A673 (cell line): Measurements from ENCODE around the gene UBE2E2.

Source experiments
- CTCF ChIP-seq: fragments of 300-800, 200-600 bp; sonication (generic); conservative IDR thresholded peaks from 2 replicates; pipeline ENCODE4 v1.5.1; 2017; ENCODE audit warnings: low read depth, mild to moderate bottlenecking, antibody characterized with exemption, low read length, moderate library complexity, mixed read lengths
- EZH2 ChIP-seq: fragments of 200-600 bp; sonication (generic); IDR thresholded peaks from 2 replicates; pipeline ENCODE4 v1.6.1; 2017; ENCODE audit warnings: borderline replicate concordance, low read depth, mild to moderate bottlenecking, mixed read lengths, antibody characterized with exemption, low read length; ENCODE audit not compliant: poor library complexity, severe bottlenecking

GRCh38 chr3:23588547-23588946 lies 385.4 kb downstream of the UBE2E2 start:
- TF ChIP-seq CTCF (no peak), EZH2 (no peak)
